Measurements from ENCODE around the gene WSB1. TPM values are rescaled to one million over a fixed set of nuclear protein-coding genes. Genes with fewer than 3 reads are reported as not detected.
A peak's percentile ranks its signal among the peaks of the same experiment; 100 is the strongest.

WSB1 gene
- total RNA-seq, 1 donor from 2014 or later: 521 TPM

GRCh38 chr17:27341041-27341471 lies 47.1 kb downstream of the WSB1 start:
- Histone ChIP-seq H3K27ac (no peak overlapping the region), H3K4me2 (no peak overlapping the region), H3K79me2 (ENCODE audit: low read depth) (no peaks in the 10 kb centered on the region), H2AFZ (replicated peaks) (no peak overlapping the region), H3K36me3 (no peaks in the 10 kb centered on the region), H3K4me1 (peaks cover 27% of the 10 kb centered on the region), H3K4me3 (no peak overlapping the region), H4K20me1 (ENCODE audit: low read depth) (no peaks in the 10 kb centered on the region), H3F3A (ENCODE audit: low read depth) (peaks cover 31% of the 10 kb centered on the region), H3K9ac (no peak overlapping the region), H3K9me3 (ENCODE audit: low read depth) (no peaks in the 10 kb centered on the region), H3K27me3 (no peaks in the 10 kb centered on the region)
- Mint-ChIP-seq H3K27ac (peak overlapping the region; percentile 79), H3K27me3 (ENCODE audit: insufficient read depth, low read depth) (peaks cover 8% of the 10 kb centered on the region), H3K36me3 (peaks cover 1% of the 10 kb centered on the region), H3K4me3 (no peak overlapping the region), H3K9me3 (no peaks in the 10 kb centered on the region), H3K4me1 (peaks cover 28% of the 10 kb centered on the region)
- DNase-seq (ENCODE audit: low spot score): no peak
- TF ChIP-seq EZH2 (IDR thresholded peaks at IDR 0.05): no peak
- TF ChIP-seq CTCF (IDR thresholded peaks at IDR 0.05): no peak
- no peak for TF ChIP-seq EZH2phosphoT487 (IDR thresholded peaks at IDR 0.05)

GRCh38 chr17:27342059-27342458 lies 48.1 kb downstream of the WSB1 start:
- H3K4me1 Mint-ChIP-seq: peaks cover 34% of the 10 kb centered on the region
- TF ChIP-seq CTCF (IDR thresholded peaks at IDR 0.05) (no peak), EZH2 (IDR thresholded peaks at IDR 0.05) (no peak), EZH2phosphoT487 (IDR thresholded peaks at IDR 0.05) (no peak)
- H3K4me3 Mint-ChIP-seq: no peak overlapping the region

GRCh38 chr17:27343294-27343693 lies 49.4 kb downstream of the WSB1 start:
- DNase-seq (ENCODE audit: low spot score): peak; percentile 38
- no peak overlapping the region for H3K4me3 Mint-ChIP-seq
- H2AFZ ChIP-seq (replicated peaks): no peak overlapping the region

More at GRCh38 chr17:27342059-27342458, 48.1 kb downstream of the WSB1 start:
- Histone ChIP-seq H3K4me1 (peaks cover 27% of the 10 kb centered on the region), H3K4me2 (no peak overlapping the region), H3K27ac (no peak overlapping the region), H3K9ac (no peak overlapping the region), H3K27me3 (no peaks in the 10 kb centered on the region), H3K36me3 (no peaks in the 10 kb centered on the region), H4K20me1 (ENCODE audit: low read depth) (no peaks in the 10 kb centered on the region), H3K9me3 (ENCODE audit: low read depth) (no peaks in the 10 kb centered on the region), H3F3A (ENCODE audit: low read depth) (peaks cover 34% of the 10 kb centered on the region), H3K79me2 (ENCODE audit: low read depth) (no peaks in the 10 kb centered on the region), H3K4me3 (no peak overlapping the region), H2AFZ (replicated peaks) (no peak overlapping the region)
- Mint-ChIP-seq H3K9me3 (no peaks in the 10 kb centered on the region), H3K27ac (no peak overlapping the region), H3K27me3 (ENCODE audit: insufficient read depth, low read depth) (peaks cover 6% of the 10 kb centered on the region), H3K36me3 (peaks cover 1% of the 10 kb centered on the region)
- DNase-seq (ENCODE audit: low spot score): no peak

More at GRCh38 chr17:27343294-27343693, 49.4 kb downstream of the WSB1 start:
- H3K36me3 ChIP-seq: no peaks in the 10 kb centered on the region
- TF ChIP-seq CTCF (IDR thresholded peaks at IDR 0.05) (no peak), EZH2phosphoT487 (IDR thresholded peaks at IDR 0.05) (no peak), EZH2 (IDR thresholded peaks at IDR 0.05) (no peak)
- peaks cover 40% of the 10 kb centered on the region for H3K4me1 Mint-ChIP-seq
- H3K9me3 ChIP-seq (ENCODE audit: low read depth): no peaks in the 10 kb centered on the region
- H3K79me2 ChIP-seq (ENCODE audit: low read depth): no peaks in the 10 kb centered on the region
- peak overlapping the region; percentile 13 for H3K4me2 ChIP-seq
- peaks cover 36% of the 10 kb centered on the region for H3F3A ChIP-seq (ENCODE audit: low read depth)
- H3K27me3 ChIP-seq: no peaks in the 10 kb centered on the region
- no peak overlapping the region for H3K27ac Mint-ChIP-seq
- no peak overlapping the region for H3K27ac ChIP-seq
- H3K27me3 Mint-ChIP-seq (ENCODE audit: insufficient read depth, low read depth): peaks cover 6% of the 10 kb centered on the region
- H3K4me1 ChIP-seq: peaks cover 27% of the 10 kb centered on the region
- no peak overlapping the region for H3K9ac ChIP-seq
- no peaks in the 10 kb centered on the region for H3K9me3 Mint-ChIP-seq
- H3K4me3 ChIP-seq: no peak overlapping the region
- H4K20me1 ChIP-seq (ENCODE audit: low read depth): no peaks in the 10 kb centered on the region
- peaks cover 1% of the 10 kb centered on the region for H3K36me3 Mint-ChIP-seq

Measured in neural progenitor cell (in vitro differentiated cells).